Measurements from ENCODE around the gene TUB.

- no peak for TF ChIP-seq CTCF (optimal IDR thresholded peaks at IDR 0.05 in 1 of 3, IDR thresholded peaks at IDR 0.05 in 1 of 3, conservative IDR thresholded peaks at IDR 0.05 in 1 of 3; ENCODE audit: extremely low read depth in 1 of 3, insufficient read depth in 2 of 3, low read length in 3 of 3)
- no peak for TF ChIP-seq EZH2 (IDR thresholded peaks at IDR 0.05; ENCODE audit: low read length)
Observed at GRCh38 chr11:8097926-8098325, 16.9 kb downstream of the TUB start.

Measured in keratinocyte (primary cell).